Measurements from ENCODE around the gene SLC6A15.

- TF ChIP-seq TFDP1 (CRISPR knock-in tag; IDR thresholded peaks at IDR 0.05; ENCODE audit: borderline replicate concordance), result no peak
- TF ChIP-seq SP2 (CRISPR knock-in tag; IDR thresholded peaks at IDR 0.05), result no peak
- TF ChIP-seq KLF9 (CRISPR knock-in tag; IDR thresholded peaks at IDR 0.05; ENCODE audit: low read depth), result no peak
- TF ChIP-seq CTCF (CRISPR knock-in tag; IDR thresholded peaks at IDR 0.05), result no peak
- no peak for TF ChIP-seq EZH2 (conservative IDR thresholded peaks at IDR 0.05; ENCODE audit: low read depth, low read length)
Observed at GRCh38 chr12:84904051-84904450, 8.5 kb downstream of the SLC6A15 start.
